ENCODE measurements around the gene BCAR3. TPM values are rescaled to one million over a fixed set of nuclear protein-coding genes. Genes with fewer than 3 reads are reported as not detected.
"Not testable (repeated sequence)": the region's sequence is repeated elsewhere in the genome, so short reads cannot be mapped to it uniquely, and the experiment has no call there.

Gene BCAR3
- total RNA-seq, 2 experiments from 2014 or later, result 0.46 to 0.99 TPM

DNA sequence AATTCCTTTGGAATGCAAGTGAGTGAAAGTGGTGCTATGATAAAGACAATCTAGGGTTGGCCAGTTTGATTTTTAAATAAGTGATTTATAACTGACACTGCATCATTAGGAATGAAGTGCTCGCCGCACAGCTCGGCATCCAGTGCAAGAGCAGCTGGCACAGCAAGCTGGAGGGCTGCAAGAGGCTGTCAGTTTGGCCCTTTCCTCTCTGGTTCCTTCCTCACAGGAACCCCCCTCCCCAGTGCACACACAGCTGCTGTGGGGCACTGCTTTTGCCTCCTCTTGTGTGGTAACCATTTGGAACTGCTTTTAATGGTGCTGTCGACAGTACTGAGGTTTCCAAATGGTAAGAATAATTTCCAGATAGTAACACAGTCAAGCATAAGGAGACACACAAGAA, 10.4 kb upstream of the BCAR3 start:
- ChIA-PET POLR2A (no interaction called here), CTCF (interaction anchor here (1.0 kb wide), 1 partner anchor 122 kb away, joined by 3 read pairs; no protein-coding TSS in a partner anchor)

DNA sequence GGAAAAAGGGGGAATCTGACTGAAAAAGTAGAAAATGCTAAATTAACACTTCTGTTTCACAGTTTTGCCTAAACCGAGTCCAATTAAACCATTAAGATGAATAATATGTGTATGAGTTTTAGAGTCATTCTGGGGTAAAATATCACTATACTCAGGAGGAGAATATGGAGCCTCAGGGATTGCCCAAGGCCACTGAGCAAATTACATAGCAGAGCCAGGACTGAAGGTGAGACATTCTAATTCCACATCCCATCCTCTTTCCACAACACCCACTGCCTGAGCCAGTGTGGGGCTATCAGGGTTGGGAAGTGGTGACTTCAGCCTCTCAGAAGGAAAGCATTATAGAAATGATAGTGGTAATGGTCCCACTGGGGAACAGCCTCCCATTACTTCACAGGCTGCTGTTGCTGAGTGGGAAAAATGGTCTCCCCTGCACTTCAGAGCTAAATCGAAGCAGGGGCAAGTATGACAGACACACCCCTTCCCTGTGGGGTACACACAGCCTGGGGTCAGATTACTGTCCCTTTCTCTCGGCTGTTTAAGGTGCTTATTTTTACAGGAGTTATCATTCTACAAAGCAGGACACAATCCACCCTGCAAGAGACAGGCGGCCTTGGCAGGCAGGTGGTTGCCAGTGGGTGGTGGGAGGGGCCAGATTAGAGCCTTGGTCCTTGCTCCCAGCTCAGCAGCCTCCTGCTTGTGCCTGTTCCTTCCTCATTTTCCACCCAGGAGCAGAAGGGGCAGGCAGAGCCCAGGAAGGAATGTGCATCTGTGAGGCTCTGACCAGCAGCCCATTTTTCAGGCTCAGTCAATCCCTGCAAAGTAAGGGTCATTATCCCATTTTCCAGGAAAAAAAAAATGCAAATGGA, 9.5 kb upstream of the BCAR3 start:
- POLR2A ChIA-PET, result no interaction called here
- CTCF ChIA-PET, result interaction anchor here (1.0 kb wide), 1 partner anchor 123 kb away, joined by 3 read pairs; no protein-coding TSS in a partner anchor

DNA sequence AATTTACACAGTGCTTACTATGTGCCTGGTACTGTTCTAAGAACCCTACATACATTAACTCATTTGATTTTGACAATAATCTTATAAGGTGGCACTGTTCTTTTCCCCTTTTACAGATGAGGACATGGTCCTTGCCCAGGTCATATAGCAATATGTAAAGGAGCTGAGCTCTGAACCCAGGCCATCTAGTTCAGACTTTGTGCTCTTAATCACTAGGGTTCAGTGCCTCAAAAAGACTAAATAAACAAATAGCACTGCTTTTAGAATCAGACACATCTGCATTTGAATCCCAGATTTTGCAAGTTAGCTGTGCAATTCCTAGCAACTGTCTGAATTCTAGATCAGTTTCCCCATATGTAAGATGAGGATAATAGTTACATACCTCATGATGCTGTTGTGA, 8.7 kb upstream of the BCAR3 start:
- POLR2A ChIA-PET, result no interaction called here
- CTCF ChIA-PET, result interaction anchor here (0.6 kb wide), 1 partner anchor 22 kb away, joined by 3 read pairs; no protein-coding TSS in a partner anchor

DNA sequence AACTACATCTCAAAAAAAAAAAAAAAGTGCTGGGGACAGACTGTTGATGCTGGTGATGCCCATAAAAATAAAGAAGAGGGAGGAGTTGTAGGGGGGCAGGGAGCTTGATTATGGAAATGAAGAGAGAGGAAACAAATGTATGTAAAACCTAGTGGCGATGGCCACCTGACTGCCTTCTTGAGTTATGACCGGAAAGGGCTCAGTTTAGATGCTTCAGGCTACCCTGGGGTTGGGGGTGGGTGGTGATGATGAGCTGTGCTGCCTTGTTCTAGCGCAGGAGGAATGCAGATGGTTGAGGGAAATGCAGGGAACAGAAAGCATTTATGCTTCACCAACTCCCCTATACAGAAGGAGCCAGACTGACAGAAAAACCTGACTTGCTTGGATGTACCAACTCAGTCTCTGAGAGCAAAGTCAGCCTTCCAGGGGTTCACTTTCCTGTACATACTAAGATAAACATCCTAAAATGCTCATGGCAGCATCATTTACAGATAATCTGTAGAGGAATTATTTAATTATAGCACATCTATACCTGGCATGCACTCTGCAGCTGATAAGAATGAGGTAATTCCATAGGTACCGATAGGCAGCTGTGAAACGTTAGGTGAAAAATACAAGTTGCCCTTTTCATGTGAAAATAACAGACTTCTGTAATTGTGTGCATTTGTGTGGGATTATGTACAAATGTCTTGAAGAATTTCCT, 8.0 kb upstream of the BCAR3 start:
- ChIA-PET CTCF (interaction anchor here (0.6 kb wide), 3 partner anchors 23 to 168 kb away, joined by 3 read pairs; no protein-coding TSS in a partner anchor), POLR2A (no interaction called here)

DNA sequence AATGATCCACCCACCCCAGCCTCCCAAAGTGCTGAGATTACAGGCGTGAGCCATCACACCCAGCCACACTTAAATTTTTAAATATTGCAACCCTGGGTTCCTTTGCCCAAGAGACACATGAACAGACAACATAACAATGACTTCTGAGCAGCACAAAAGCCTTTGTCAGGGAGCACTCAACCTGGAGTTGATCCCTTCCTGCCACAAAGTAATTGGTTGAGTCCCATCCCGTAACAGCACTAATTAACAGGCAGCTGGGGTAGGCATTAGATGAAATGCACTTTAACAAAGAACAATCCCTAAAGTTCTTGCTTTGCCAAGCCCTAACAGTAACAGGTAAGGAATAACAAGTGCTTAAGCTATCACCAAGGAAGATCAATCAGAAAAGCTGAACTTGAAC, 5.9 kb upstream of the BCAR3 start:
- POLR2A ChIA-PET, result no interaction called here
- CTCF ChIA-PET, result no interaction called here

DNA sequence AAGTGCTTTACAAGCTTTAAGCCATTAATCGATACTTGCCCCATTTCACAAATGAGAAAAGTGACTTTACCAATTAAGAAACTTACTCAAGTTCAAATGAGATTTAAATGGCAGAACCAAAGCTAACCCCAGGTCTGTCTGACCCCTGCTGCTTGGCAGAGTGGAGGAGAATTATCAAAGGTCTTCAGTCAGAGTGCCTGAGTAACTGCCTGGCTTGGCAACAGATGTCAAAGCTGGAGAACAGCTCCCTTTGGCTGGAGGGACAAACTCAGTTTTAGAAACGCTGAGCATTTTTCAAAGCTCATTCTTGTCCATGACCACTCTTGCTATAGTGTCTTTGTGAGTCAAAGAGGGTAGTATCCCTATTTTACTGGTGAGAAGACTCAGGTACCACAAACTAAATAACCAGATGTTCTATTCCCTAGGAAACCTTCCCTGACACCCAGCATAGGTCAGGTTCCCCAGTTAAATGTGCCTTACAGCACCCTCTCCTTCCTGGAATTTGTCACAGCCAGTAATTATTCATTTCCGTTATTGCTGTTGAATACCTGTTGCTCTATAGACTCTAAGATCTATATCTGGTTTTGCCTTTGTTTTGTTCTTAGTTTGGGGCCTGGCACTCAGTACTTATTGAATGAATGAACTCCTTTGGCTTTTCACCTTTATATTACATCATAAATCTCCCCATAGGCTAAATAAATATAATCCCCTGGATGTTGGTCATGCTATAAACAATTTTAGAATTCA, 5.0 kb upstream of the BCAR3 start:
- ChIA-PET POLR2A (no interaction called here), CTCF (no interaction called here)

DNA sequence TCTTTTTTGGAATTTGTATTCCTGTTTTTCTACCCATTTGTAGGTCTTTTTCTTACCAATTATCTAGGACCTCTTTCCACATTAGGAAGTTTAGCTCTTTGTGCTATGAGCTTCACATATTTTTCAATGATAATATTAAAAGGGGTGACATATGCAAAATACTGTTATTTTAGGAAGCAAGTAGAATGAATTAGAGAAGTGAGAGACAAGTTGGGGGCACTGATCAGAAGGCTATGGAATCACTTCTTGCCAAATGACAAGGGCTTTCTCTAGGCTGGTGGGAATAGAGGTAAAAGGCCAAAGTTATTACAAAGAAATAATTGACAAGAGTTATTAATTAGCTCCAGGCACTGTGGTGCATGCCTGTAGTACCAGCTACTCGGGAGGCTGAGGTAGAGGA, 4.3 kb upstream of the BCAR3 start:
- CTCF ChIA-PET, result no interaction called here
- POLR2A ChIA-PET, result no interaction called here

DNA sequence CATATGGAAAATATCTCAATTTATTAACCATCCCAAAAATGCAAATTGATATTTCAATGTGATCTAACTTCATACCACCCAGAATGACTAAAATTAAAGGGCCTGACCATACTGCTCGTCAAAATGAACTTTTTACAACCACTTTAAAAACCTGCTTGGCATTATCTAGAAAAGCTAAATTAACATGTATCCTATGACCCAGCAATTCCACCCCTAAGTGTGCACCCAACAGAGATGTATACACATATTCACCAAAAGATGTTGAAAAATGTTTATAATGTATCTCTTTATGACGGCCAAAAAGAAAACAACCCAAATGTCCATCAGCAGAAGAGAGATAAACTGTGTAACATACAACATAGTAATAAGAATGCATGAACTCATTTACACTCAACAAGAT, 1.6 kb upstream of the BCAR3 start:
- CTCF ChIA-PET, result interaction anchor here (1.0 kb wide), 1 partner anchor 161 kb away, joined by 4 read pairs; no protein-coding TSS in a partner anchor
- POLR2A ChIA-PET, result no interaction called here

DNA sequence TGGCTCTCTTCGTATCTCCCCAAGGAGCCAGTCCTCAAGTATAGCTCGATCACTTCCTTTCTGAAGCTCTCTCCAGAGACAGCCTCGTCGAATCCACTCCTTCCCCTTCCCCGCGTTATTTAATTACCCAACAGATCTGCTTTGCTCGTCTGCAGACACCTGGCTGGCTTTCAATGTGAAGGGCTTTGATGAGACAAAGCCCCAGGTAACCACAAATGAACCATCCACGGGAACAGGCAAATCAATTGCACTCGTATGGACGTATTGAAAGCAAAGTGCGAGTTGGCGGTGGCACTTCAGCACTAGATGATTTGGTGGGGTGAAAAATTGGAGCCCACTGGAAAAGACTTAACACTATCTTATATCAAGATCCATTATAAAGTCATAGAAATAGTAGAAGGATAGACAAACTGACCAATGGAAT, 364 bp upstream of the BCAR3 start:
- CTCF ChIA-PET, result interaction anchor here (0.9 kb wide), 1 partner anchor 11 kb away, joined by 3 read pairs; no protein-coding TSS in a partner anchor
- POLR2A ChIA-PET, result no interaction called here

DNA sequence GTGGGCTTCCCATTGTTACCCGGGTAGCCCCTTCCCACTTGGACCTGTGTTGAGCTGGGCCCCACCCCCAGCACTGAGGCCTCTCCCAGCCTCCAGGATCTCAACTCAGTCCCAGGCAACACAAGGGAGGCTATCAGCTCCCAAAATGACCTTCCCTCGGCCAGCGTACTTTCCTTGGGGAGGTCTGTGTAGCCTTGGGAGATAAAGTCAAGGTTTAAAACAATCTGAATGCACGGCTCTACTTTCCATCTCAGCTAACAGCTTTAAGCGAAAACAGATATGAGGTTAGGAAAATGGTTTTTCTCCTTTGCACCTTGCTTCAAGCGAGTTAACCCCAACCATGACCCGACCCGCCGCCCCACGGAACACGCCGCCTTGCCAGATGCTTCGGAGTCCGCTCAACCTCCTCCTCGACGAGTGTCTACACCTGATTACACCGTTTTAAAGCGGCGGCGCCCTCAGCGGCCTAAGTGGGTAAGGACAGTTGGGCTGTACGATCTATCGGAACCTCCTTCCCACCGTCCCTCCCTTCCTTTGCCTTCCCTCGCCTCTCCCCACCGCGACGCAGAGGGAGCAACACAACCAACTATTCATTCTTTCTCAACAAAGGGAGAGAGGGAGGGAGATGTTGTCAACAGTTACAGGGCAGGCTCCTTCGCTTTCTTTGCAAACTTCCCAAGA, 1.1 kb downstream of the BCAR3 start:
- ChIA-PET CTCF (interaction anchor here (1.0 to 1.1 kb wide), 2 partner anchors 51 to 133 kb away, joined by 3 read pairs; no protein-coding TSS in a partner anchor), POLR2A (no interaction called here)

DNA sequence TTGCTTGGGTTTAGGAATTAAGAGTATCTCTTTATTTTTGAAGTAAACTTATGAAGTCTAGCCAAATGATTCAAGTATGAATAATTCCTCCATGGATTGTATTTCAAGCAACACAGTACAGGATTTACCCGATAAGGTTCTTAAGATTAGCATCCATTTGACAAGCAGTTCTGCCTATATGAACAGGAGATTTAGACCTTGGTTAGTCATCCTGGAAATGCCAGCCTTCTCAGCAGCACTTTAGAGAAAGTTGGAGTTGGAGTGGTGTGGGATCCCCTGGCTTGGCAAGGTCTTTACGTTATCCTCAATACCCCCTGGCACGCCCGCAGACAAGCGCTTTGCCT, 1.6 kb downstream of the BCAR3 start:
- CTCF ChIA-PET, result interaction anchor here (1.1 kb wide), 1 partner anchor 134 kb away, joined by 3 read pairs; no protein-coding TSS in a partner anchor
- POLR2A ChIA-PET, result no interaction called here

DNA sequence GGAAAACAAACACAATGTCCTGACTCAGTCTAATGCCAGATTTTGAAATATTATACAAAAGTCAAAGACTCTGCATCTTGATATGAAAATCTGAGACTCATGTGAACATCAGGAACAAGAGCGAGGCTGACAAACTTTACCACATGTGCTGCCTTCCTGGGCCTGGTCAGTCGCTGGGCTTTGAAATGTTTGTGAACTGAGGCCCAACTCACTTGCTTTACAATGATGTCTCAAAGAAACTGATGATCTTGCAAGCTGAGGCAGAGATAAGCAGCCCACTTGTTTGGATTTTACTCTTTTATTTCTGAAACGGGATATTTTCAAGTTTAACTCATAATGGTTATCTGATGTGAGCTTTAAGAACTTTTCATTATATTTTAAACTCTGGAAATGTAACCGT, 2.1 kb downstream of the BCAR3 start:
- CTCF ChIA-PET, result no interaction called here
- POLR2A ChIA-PET, result no interaction called here

DNA sequence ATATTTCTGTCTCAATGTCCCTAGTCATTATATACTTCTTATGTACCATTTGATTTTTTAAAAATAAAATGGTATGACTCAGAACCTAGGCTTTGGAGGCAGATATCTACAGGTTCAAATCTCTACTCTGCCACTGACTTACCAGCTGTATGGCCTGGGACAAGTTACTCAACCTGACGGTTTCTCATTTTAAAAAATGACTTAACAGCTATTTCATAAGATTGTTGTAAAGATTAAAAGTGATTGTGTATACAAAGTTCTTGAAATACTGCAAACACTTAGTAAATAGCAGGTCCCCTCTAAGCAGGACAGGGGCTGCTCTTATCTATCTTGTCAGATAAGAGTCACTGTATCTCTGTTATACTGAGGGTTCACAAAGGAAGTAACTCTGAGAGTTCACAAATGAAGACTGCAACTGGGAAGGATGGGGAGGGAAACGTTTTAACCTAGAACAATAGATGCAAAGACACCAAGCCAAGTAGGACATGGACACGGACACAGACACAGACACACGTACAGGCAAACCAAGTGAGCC, 2.6 kb downstream of the BCAR3 start:
- ChIA-PET POLR2A (no interaction called here), CTCF (no interaction called here)

DNA sequence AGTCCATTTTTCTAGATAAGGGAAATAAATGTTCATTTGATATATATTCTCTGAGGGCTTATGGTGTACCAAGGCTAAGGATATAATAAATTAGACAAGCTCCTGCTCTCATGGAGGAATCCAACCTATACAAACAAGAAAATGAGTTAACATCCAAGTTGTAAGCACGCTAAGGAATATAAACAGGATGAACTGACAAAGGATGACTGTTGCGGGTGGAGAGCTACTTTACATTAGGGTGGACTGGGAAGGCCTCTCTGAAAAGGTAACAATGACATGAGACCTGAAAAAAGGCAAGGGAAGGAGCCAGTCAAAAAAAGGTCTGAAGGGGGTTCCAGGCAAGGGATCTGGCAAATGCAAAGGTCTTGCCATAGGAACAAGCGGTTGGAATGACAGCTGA, 3.1 kb downstream of the BCAR3 start:
- ChIA-PET POLR2A (no interaction called here), CTCF (no interaction called here)

DNA sequence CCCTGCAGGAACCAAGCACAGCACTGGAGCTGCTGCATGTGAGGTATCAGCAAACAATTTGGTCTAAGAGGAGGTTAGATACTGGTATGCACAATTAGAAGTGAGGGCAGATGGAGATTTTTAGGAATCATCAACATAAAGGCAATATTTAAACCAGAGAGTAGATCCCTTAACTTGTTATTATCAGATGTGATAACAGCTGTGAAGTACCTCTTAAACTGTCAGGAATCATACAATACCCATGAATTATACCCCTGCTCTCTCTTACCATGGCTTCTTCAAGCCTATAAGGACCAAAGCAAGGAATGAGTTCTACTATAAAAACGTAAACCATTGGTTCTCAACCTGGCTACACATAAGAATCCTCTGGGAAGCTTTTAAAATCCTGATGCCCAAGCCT, 3.9 kb downstream of the BCAR3 start:
- ChIA-PET POLR2A (no interaction called here), CTCF (no interaction called here)

DNA sequence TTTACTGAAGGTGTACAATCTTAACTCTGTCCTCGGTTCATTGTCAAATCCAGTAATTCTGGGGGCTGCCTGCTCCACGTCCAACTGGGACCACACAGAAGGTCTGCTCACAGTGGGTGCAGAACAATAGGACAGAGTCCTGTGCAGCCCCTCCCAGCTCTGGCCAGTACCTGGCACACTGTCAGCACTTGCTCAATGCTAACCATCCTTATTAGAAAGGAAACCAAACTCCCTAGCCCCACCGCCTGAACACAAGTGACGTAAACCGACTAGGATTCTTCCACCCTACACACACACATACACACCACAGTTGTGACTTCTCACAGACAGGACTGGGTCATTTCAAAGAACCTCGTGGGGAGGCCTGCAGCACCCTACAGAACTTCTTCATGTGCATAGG, 5.2 kb downstream of the BCAR3 start:
- POLR2A ChIA-PET, result no interaction called here
- CTCF ChIA-PET, result no interaction called here

DNA sequence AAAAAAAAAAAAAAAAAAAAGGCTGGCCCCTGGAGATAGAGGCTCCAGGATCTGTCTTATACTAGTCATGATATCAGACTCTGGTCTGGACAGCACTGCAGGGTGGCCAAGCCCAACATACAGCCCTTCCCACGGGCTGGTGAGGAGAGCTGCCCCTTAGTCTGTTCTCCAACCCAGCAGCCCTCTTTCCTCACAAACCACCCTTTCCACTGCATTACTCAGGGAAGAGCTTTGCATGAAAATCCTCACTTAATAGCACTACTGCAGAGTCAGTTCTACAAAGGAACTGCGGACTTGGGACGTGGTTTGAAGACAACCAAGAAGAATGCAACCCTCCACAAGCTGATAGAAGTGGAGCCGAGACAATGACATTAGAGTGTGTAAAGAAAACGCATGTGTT, 5.7 kb downstream of the BCAR3 start:
- ChIA-PET POLR2A (no interaction called here), CTCF (no interaction called here)

DNA sequence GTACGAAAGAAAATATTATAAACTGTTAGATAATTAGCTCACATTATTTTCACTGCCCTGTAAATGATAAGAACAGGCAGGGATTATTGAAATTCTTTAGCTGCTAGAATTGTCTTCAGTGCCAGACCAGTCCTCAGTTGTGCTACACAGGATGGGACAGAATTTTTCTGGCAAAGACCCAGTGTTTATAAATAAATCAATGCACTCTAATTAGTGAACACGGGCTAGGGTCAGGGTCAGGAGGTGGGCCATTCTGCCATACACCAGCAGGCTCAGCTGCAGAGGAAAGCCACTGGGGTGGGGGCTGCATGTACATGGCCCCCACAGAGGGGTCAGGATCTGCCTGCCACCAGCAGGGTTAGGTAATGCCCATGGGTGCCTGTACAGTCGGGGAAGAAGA, 6.4 kb downstream of the BCAR3 start:
- POLR2A ChIA-PET, result no interaction called here
- CTCF ChIA-PET, result no interaction called here

DNA sequence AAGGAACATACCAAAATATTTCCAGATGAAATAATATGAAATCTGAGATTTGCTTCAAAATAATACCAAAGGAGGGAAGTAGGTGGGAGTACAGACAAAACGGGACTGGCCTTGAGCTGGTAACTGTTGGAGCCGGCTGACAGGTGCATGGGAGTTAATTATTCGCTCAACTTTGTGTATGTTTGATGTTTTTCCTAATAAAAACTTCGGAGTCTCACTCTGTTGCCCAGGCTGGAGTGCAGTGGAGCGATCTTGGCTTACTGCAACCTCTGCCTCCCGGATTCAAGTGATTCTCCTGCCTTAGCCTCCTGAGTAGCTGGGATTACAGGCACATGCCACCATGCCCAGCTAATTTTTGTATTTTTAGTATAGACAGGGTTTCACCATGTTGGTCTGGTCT, 7.6 kb downstream of the BCAR3 start:
- POLR2A ChIA-PET, CTCF ChIA-PET: not testable (repeated sequence)
